ENCODE measurements around the gene NAPA.

Gene NAPA

DNA sequence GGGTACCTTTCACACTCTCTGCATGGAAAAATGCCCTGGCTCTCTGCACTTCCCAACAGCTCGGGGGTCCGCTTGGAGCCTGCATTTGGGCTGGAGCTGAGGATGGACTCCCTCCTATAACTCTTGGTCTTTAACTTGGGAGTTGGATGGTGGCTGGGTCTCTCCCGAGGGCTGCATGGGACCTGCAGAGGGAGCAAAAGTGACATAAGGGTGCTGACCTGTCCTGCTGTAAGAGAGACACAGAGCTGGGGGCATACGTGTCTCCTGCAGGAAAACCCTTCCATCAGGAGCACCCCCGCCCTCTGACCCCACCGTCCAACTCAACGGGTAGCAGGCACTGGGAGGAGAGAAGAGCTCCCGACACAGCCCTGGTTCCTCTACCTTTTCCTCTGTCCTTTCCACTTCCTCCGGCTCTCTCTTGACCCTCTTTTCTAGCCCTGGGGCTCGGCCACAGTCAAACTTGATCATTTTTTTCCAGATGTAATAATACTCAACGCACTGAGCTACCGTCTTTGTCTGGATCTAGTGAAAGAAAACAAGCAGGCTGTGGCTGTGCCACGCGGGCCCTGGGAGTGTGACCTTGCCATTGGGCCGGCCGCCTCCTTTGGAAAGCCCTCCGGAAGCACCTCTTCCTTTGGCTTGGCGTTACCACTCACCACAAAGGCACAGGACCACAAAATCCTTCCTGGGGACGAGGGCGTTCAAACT lies 6.8 kb upstream of the NAPA start:
- no peak for DNase-seq

DNA sequence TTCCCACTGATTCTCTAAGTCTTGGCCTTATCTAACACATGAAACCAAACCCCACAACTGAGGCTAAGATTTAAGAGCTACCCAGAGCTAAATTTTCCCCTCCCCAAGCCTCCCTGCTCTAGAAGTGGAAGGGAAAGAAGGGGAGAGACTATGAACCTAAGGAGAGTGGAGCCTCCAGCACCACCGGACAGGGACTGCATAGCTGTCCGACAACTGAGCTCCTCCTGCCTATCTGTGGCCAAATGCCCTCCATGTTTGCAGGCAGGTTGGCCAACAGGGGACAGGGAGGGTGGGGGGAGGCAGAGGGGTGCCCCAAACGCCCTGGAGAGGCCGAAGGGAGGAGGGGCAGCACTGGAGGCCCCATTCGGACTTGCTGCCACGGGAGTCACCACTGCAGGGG lies 6.0 kb upstream of the NAPA start:
- no peak for DNase-seq

DNA sequence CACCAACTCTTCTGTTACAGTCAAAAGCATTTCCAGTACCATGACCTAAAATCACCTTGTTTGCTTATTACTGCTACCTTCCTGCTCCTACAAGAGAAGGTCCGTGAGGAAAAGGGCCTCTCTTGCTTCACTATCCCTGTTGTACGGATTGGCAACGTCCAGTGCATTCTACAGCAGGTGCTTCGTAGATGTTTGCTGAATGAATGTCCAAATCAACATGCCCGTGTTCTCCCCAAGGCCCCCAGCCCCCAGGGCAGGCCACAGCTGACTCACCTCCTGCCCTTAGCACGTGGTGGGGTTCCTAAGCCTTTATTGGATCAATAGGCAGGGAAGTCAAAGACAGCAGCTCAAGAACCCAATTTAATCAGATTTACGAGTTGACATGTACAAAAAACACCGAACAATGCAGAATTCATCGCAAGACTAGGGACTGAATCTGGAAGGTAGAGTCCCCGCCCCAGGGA lies 5.5 kb upstream of the NAPA start:
- no peak for DNase-seq

DNA sequence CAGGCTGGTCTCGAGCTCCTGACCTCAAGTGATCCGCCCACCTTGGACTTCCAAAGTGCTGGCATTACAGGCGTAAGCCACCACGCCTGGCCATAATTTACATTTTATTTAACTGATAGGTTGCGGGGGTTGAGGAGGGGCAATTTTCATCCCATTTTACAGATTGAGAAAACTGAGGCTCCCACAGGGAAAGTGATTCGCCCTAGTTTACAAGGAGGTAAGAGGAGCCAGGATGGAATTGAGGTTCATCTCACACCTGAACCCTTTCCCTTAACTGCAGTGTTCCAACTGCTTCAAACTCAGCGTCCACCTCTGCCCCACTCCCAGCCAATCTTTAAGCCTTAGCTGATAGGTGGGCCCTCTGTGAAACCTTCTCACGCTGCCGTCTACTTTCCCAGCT lies 4.0 kb upstream of the NAPA start:
- no peak for DNase-seq

DNA sequence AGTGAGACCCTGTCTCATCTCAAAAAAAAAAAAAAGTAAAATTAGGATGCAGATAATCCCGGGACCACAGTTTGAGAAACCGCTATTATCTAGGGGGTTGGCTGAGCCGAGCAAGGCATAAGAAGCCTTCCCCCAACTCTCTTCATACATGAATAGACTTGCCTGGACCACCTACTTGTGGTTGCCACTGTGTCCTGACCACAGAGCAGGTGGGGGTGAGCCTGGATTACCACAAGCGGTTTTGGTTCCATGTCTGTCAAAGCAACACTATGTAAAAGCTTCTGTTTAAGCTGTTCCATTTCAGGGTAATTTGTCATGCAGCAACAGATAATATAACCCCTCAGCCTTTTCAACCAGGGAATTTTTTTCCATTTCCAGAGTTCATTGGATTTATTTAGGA lies 3.3 kb upstream of the NAPA start:
- DNase-seq = no peak

DNA sequence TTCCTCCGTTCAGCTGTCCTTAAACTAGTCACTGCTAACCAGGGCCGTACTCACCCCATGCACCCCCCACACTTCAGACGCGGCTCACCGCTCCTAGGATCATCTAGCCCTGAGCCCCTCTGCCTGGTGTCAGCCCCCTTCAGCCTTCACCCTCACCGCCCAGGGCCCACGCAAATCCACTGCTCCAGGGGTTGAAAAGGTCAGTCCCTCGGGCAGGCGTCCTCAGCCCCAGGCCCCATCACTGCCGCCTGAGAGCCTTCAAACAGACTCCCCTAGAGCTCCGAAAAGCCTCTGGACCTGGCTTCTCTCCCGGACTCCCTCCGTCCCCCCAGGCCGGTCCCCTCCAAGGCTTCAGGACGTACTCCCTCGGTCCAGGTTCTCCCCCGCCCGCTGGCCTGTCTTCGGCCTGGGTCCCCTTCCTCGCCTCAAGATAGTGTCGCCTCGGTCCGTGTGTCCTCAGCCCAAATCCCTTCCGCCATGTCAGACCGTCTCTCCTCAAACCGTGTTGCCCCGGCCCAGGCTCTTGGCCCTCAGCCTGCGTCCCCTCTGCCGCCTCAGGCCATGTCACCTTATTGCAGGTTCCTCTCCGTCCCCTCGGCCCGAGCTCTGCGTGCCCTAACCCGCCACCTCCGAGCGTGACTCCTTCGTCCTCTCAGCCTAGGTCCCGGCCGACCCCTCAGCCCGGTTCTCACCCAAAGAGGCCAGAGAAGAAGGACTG lies 553 bp downstream of the NAPA start:
- no peak for DNase-seq

DNA sequence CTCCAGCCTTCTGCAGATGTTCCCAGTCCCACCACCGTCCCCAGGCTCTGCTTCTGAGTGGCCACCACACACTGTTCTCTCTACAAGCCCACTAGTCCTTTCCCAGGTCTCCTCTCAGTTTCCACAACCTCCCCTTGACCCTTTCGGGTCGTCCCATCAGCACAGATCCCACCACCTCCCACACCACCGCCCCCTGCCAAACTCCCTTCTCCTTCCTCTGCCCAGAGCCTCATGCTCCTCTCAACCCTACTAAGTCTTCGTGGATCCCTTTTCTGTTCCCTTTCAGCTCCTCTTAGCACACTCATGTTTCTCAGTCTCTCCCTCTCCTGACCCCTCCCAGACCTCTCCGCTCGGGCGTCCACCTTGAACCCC lies 1.9 kb downstream of the NAPA start:
- DNase-seq = no peak

DNA sequence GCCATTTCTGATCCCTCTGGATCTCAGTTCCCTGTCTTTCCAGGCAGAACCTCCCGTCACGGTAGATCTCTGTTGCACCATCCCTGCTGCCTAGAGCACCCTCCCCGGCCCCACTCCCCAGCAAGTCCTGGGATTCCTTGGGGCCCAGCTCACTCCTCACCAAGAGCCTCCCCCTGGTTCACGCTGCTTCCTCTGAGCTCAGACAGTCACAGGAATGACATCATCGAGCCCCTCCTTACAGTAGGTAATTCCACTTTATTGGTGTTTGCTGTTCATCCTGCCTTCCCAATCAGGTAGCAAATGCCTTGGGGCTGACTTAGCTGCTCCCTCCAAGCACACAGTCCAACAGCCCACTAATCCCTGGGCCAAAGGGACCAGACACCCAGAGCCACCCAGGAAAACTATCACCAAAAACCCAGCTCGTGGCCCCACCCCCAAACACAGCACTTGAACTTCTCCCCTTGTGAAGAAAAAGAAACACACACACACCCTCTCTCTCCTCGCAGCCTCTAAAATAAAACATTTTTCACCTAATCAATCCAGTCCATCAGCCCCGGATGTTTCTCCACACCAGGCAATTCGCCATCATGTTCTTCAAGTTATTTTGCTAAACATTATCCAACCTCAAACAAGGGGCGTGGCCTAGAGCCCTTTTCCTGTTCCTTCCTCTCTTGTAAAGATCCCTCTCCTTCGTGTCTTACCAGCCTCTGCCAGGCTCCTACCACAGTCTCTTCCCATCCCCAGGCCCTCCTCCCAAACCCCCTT lies 2.5 kb downstream of the NAPA start:
- DNase-seq = no peak

DNA sequence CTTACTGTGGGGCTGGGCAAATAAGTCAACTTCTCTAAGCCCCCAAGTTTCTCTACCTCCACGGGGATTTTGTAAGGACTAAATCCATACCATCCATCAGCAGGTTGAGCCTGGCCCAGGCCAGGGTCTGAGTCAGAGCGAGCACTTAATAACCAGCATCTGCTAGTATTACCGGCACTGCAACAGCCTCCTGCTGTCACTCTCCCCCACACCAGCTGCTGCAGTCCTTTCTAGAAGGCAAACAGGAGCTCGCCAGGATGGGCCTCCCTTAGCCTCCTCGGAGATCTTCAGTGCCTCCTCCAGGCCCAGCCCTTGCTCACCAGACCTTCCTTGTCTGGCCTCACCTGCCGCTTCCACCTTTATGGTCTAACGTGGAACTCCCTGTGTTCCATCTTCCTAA lies 3.2 kb downstream of the NAPA start:
- no peak for DNase-seq

DNA sequence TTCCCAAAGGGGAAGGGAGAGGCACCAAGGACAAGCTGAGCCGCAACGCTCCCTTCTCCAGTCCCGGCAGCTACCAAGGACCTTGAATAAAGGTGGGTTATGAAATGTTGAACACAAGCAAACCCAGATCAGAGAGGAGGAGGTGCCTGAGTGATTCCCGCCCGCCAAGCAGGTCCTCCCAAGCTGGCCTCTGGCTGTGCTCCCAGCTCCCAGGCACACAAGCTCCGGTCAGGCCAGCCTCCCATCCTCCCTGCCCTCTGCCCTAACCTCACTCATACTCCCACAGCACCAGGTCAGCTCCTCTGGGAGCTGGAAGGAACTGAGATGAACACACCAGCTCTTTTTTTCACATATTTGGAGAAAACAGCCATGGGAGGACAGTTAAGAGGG lies 3.7 kb downstream of the NAPA start:
- DNase-seq = no peak

DNA sequence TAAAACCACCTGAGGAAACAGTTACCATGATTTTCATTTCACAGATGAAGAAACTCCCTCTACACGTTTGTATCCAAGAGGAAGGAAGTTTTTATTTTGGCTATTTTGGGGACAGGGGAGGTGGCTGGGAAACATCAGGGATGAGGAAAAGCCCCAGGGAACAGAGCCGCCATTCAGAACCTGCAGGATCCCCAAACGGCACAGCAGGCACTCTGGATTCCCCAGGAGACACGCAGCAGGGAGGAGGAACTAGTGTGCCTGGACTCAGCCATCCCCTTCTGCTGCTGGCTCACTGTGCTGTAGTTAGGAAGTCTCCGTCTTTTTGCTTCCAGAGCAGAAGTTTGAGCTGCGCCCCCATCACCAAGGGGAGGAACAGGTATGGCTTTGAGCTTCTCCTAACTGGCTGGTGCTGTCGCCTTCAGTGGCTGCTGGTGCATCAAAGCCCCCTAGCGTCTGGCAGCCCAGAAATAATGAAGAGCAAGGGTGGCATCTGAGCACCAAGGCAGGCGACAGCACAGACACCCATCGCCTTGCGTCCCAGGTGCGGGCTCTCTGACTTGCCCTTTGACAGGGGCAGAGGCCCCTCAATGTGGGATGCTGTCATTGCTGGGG lies 4.2 kb downstream of the NAPA start:
- no peak for DNase-seq

DNA sequence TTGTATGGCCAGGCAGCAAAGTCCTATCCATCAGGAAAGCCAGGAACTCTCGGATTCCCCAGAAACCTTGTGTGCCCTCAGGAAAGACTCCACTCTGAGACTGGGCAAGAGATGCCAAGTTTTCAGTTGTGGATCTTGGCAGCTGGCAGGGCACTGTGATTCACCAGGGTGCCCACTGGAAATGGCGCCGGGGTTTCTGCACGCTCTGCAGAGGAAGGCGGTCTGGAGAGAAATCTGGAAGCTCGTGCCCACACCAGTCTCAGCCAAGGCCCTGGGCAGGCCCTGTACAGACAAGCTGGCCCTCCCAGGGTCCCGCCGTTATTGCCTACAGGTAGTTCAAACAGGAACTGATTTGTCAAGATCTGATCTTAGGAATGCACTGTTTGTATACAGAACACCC lies 4.9 kb downstream of the NAPA start:
- no peak for DNase-seq

DNA sequence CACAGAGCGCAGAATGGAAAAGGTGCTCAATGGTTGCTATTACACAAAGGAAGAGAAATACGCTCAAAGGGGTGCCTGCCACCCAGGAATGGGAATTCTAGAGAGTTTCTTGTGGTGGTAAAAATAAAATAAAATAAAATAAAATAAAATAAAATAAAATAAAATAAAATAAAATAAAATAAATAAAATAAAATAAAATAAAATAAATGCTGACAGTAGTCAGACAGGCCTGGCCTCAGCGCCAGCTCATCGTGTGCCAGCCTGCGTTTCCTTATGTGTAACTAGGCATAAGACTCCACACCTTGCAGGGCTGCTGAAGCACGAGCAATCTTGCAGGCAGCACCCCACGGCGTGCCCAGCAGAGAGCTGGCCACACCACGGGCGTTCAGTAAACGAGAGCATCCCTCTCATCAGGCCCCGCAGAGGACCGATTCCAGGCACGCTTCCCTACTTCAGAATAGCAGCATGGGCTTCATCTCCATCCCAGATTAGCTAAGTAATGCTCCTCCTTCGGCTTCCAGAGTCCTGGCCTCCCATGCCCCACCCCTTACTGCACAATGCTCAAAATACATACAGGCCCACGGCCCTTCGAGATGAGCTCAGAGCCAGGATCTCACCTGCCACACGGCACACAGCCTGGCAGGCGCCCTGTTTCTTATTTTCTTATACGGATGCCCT lies 5.6 kb downstream of the NAPA start:
- DNase-seq = no peak

DNA sequence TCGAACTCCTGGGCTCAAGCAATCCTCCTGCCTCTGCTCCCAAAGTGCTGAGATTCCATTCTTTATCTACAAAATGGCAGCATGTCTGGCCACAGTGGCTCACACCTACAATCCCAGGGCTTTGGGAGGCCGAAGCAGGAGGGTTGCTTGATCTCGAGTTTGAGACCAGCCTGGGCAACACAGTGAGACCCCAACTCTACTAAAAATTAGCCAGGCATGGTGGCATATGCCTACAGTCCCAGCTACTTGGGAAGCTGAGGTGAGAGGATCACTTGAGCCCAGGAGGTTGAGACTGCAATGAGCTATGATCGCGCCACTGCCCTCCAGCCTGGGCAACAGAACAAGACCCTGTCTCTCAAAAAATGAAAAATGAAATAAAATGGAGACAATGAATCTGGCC lies 6.1 kb downstream of the NAPA start:
- no peak for DNase-seq

DNA sequence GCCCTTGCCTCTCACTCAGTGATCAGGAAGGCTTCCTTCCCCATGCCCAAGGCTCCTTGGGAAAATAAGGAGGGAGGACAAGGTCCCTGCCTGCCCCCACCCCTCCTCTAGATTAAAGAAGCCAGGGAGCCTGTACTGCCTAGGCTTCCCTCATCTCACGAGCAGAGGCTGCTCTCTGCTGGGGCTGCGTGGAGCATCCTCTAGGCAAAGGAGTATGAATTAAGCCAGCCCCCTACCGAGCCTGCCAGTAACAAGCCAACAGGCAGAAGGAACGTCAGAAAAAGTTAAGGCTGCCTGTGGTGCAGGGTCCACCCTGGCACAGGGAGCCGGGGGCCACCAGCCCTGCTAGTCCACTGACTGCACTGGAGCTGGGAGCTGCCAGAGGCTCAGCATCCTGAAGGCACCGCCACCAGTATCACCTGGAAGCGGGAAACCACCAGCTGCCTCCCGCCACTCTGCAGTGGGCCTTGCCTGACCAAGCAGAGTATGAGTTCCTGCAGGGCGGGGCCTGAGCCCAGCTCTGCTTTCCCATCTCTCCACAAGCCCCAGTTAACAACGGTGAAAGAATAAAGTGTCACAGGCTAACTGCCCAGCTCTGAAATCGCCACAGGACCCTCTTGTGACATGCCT lies 6.8 kb downstream of the NAPA start:
- no peak for DNase-seq

DNA sequence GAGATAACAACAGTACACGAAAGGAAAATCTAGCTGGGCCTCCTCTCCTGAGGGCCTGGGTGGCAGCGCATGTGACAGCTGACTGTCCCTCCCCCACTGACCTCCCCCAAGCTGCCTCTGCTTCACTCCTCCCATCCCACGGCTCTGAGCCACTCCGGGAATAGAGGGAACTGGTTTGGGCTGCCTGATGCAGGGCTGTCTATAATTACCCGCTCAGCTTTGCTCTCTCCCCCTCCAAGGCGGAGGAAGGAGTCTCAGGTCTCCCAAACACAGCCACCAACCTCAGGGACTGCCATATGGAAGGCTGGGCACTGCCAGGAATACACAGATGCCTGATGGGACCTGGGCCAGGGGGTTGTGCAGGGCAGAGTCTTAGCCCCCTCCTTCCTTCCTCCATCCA lies 7.9 kb downstream of the NAPA start:
- no peak for DNase-seq

DNA sequence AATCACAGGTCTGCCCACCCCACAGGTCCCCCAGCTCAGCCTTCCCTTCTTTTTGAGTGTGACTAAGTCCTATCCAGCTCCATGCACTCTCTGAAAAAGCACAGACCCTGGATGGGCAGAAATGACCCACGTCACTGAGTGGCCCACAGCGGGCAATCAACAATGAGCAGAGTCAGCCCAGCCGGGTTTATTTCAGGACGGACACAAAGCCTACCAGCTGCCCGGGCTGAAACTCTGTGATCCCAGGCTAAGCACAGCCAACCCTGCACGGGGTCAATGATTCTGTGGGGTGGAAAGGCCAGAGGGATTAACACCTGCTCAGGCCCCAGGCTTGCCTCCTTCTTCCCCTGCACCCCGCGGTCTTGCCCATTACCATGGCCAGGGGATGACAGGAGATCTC lies 8.4 kb downstream of the NAPA start:
- DNase-seq = no peak

DNA sequence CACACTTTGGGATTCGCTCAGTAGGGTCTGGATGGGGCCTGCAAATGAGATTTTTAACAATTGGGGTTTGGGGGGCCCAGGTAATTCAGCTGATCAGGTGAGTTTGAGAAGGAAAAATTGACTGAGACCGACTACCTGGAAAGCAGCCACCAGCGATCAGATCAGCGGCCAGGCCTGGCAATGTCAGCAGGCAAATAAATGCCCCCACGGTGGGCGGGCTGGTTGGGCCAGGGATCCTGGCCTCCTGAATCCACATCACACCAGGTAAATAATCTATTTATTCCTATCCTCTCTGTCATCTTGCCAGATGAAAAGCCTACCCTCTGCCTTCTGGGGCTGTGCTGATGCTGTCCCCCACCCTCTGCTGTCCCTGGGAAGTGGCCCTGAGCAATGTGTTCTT lies 9.4 kb downstream of the NAPA start:
- DNase-seq = no peak

DNA sequence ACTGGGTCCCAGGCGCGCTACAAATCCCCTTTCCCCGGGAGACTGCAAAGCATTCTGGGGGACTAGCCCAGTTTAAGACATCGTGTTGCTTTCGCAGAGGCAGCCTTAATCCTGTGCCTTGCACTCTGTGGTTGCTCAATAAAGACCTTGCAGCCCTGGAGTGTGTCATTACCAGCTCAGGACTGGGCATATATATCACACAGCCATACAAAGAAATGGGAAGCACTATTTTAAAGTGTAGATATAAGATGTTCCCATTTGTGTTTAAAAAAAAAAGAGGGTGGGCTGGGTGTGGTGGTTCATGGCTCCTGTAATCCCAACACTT lies 11.1 kb downstream of the NAPA start:
- DNase-seq = no peak

DNA sequence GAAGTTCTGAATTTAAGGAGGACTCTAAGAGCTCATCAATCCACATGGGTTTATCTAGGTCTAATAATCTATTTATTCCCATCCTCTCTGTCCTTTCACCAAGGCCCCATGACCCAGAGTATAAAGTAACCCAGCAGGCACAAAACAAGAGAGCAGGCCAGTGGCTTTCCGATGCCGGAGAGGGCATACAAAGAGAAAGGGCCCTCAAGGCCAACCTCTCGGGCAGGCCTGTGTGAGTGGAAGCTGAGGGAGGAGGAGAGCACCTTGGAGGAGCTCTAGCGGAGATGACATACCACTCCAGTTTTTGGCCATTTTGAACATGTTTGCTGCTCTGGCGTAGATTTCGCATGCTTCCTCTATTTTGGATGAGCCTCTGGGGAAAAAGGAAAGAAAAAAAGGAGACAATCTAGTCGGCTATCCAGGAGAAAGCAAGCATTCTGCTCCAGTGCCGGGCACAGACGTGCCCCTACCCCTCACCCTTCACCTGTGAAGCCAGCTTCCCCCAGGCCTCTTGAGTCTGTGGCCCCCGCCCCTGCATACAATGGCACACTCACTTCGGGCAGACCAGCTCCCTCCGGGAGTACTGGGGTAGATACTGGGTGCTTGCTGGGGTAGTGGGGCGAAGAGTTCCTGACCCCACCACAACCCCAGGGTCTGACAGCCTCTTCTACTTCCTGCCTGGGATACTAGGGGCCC lies 11.6 kb downstream of the NAPA start:
- DNase-seq = no peak

DNA sequence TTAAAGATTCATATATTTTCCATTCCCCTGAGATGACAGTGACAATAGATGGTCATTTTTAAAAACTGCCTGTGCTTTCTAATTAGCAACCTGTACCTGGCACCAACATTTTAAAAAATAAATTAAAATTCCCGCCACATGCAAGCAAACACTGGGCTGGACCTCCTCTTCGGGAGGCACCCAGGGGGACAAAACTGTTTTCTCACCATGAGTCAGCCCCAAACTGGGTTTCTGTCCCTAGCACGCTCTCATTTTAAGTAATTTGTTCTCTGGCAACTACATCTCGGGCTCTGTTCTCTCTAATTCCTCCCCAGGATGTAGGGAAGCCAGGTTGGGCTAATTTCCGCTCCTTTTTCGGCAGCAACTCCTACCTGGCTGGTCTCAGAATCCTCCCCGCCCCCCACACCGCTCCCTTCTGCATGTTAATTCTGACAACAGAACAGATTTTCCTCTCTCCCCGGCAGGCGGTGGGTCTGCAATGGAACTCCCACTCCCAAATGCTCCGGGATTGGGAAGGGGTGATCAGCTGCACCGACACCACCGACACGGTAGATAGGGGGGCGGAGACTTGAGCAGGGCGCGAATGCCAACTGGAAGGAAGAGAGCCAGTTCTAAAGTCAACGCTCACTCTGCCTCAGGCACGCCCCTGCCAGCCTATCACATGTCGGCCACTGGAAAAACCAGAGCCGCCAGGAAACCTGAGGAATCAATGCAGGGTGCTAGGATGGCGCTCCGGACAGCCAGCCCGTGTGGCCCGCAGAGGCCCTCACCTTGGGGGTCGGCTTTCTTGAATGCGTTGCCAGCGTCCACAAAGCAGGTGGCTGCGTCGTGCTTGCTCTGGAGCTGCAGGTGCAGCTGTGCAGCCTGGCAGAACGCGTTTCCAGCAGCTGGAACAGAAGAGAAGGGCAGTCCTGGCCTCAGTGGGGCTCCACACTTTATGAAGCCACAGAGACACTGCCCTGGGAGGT lies 14.7 kb downstream of the NAPA start:
- DNase-seq = no peak
